ENCODE measurements around the gene ZNF827.

DNA sequence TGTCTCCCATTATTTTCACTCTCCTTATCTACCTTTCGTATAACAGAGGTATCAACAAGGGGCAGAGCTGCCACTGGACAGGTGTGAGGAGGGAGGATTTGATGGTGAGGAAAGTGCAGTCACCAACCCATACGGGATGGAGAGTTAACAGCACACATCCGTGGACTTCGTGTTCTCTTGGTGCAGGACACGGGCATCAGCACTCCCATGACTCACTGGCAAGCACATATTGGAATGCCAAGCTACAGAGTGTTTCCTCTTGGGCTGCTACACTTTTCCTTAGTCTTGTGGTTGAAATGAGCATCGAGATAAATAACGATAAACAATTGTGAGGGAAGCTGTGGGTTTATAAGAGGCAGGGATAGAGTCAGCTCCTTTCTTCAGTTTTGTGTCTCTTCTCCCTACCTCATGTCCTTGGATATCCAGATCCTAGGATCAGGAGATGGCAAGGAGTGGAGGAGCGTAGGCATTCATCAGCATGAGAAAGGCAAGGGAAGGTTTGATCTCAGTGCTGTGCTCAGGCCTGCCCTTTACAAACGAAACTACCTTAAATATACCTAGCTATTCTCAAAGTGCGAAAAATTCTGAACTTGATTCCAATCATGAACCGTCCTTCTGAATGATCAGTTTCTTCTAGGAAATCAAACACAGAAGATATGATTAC, 96.3 kb downstream of the ZNF827 start:
- no peak for TF ChIP-seq TAF1 (IDR thresholded peaks at IDR 0.05; ENCODE audit: control insufficient read depth, extremely low read depth, insufficient read depth, low read length, severe bottlenecking)
- TF ChIP-seq, protein P1, sequence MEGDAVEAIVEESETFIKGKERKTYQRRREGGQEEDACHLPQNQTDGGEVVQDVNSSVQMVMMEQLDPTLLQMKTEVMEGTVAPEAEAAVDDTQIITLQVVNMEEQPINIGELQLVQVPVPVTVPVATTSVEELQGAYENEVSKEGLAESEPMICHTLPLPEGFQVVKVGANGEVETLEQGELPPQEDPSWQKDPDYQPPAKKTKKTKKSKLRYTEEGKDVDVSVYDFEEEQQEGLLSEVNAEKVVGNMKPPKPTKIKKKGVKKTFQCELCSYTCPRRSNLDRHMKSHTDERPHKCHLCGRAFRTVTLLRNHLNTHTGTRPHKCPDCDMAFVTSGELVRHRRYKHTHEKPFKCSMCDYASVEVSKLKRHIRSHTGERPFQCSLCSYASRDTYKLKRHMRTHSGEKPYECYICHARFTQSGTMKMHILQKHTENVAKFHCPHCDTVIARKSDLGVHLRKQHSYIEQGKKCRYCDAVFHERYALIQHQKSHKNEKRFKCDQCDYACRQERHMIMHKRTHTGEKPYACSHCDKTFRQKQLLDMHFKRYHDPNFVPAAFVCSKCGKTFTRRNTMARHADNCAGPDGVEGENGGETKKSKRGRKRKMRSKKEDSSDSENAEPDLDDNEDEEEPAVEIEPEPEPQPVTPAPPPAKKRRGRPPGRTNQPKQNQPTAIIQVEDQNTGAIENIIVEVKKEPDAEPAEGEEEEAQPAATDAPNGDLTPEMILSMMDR (IDR thresholded peaks at IDR 0.05 in 2 of 3, conservative IDR thresholded peaks at IDR 0.05 in 1 of 3; ENCODE audit: insufficient read depth in 2 of 3, low read depth in 1 of 3, low read length in 3 of 3), result no peak
- TF ChIP-seq, protein P2, sequence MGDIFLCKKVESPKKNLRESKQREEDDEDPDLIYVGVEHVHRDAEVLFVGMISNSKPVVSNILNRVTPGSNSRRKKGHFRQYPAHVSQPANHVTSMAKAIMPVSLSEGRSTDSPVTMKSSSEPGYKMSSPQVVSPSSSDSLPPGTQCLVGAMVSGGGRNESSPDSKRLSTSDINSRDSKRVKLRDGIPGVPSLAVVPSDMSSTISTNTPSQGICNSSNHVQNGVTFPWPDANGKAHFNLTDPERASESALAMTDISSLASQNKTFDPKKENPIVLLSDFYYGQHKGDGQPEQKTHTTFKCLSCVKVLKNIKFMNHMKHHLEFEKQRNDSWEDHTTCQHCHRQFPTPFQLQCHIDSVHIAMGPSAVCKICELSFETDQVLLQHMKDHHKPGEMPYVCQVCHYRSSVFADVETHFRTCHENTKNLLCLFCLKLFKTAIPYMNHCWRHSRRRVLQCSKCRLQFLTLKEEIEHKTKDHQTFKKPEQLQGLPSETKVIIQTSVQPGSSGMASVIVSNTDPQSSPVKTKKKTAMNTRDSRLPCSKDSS (IDR thresholded peaks at IDR 0.05; ENCODE audit: low read depth, partially characterized antibody), result no peak
- no peak for TF ChIP-seq TBL1XR1 (IDR thresholded peaks at IDR 0.05; ENCODE audit: low read length in 2 of 2)

All from K562 (cell line).